Smooth muscle cell (in vitro differentiated cells): ENCODE measurements around the gene FHAD1. TPM values are rescaled to one million over a fixed set of nuclear protein-coding genes. Genes with fewer than 3 reads are reported as not detected.

Experiments
- DNase-seq: peaks from one replicate; lab custom pipeline; 2025; ENCODE audit not compliant: unreplicated experiment; lab: John Stamatoyannopoulos, UW
- H2AFZ ChIP-seq: fragments of 200-600 bp; sonication (generic); 2 replicates; pipeline ENCODE4 v1.6.0; 2016; ENCODE audit warnings: antibody characterized with exemption, low read depth, mild to moderate bottlenecking
- H3F3A ChIP-seq: fragments of 200-600 bp; sonication (generic); 2 replicates; pipeline ENCODE4 v1.6.0; 2017; ENCODE audit warnings: antibody characterized with exemption, low read depth
- H3K27ac ChIP-seq: fragments of 200-600 bp; sonication (generic); 2 replicates; pipeline ENCODE4 v1.5.1; 2016; ENCODE audit warnings: low read depth, mild to moderate bottlenecking
- H3K27me3 ChIP-seq: fragments of 200-600 bp; sonication (generic); 2 replicates; pipeline ENCODE4 v1.6.1; 2016; ENCODE audit warnings: low read depth, mild to moderate bottlenecking
- H3K36me3 ChIP-seq: fragments of 200-600 bp; sonication (generic); 2 replicates; pipeline ENCODE4 v1.5.1; 2016; ENCODE audit warnings: low read depth
- H3K4me1 ChIP-seq: fragments of 200-600 bp; sonication (generic); 2 replicates; pipeline ENCODE4 v1.5.1; 2016; ENCODE audit warnings: low read depth
- H3K4me2 ChIP-seq: fragments of 200-600 bp; sonication (generic); 2 replicates; pipeline ENCODE4 v1.6.0; 2016; ENCODE audit warnings: mild to moderate bottlenecking
- H3K4me3 ChIP-seq: fragments of 200-600 bp; sonication (generic); 2 replicates; pipeline ENCODE4 v1.5.1; 2016; ENCODE audit warnings: mild to moderate bottlenecking
- H3K79me2 ChIP-seq: fragments of 200-600 bp; sonication (generic); 2 replicates; pipeline ENCODE4 v1.6.0; 2016; ENCODE audit warnings: low read depth, mild to moderate bottlenecking
- H3K9ac ChIP-seq: fragments of 200-600 bp; sonication (generic); 2 replicates; pipeline ENCODE4 v1.6.0; 2016; ENCODE audit warnings: low read depth
- H3K9me3 ChIP-seq: fragments of 200-600 bp; sonication (generic); replicated peaks from 2 replicates; pipeline ENCODE4 v1.5.1; 2016; ENCODE audit warnings: low read depth
- H4K20me1 ChIP-seq: fragments of 200-600 bp; sonication (generic); 2 replicates; pipeline ENCODE4 v1.6.0; 2016; ENCODE audit warnings: low read depth
- WGBS: methylation state at CpG from one replicate; pipeline ENCODE4 v1.1.7; 2016; ENCODE audit warnings: low lambda C conversion rate; 5-methylcytosine and 5-hydroxymethylcytosine counted together
- polyA plus RNA-seq: library from polyadenylated mRNA; unstranded; fragments of >200 nt; fragmentation: Nextera tagmentation; extraction: Ambion mirVana; gene quantifications from 2 replicates; pipeline ENCODE4 v1.2.1, GENCODE V29; 2016
- total RNA-seq: library from RNA; depleted of rRNA; stranded (reverse); fragments of >200 nt; gene quantifications from 2 replicates; pipeline ENCODE4 v1.2.3, GENCODE V29; 2014
- TF ChIP-seq, protein P1 (sequence below): fragments of 200-600 bp; sonication (generic); IDR thresholded peaks from 2 replicates; pipeline ENCODE4 v1.5.1; 2017; ENCODE audit warnings: borderline replicate concordance, mild to moderate bottlenecking, antibody characterized with exemption; ENCODE audit not compliant: insufficient read depth, poor library complexity, severe bottlenecking

The FHAD1 gene
- total and polyA plus RNA-seq, 2 experiments from 2014 or later, result 0.33 TPM; not detected in 1

DNA sequence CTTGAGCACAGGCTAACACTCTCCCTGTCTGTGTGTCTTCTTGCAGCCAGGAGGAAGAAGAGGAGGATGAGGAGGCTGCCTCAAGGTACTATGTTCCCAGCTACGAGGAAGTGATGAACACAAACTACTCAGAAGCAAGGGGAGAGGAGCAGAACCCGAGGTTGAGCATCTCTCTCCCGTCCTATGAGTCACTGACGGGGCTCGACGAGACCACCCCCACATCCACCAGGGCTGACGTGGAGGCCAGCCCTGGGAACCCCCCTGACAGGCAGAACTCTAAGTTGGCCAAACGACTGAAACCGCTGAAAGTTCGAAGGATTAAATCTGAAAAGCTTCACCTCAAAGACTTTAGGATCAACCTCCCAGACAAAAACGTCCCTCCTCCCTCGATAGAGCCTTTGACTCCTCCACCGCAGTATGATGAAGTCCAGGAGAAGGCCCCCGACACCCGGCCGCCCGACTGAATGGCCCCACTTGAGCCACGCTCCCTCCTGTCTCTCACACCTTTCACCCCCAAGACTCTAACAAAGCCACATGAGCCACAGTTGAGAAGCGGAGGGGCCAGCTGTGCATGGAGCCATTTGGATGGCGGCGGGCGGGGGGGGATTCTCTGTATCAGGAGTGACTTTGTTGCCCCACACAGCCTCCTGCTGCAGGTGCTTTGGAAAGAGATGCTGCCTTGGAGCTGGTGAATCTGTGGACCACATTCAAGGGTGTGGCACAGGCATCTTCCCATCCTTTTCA, 27.6 kb upstream of the FHAD1 start:
- Histone ChIP-seq H2AFZ (no peak overlapping the region), H3K79me2 (no peaks in the 10 kb centered on the region), H3K4me3 (no peak overlapping the region), H3K4me2 (no peak overlapping the region), H3K27ac (no peak overlapping the region), H3K9ac (no peak overlapping the region), H3K9me3 (no peaks in the 10 kb centered on the region), H3K4me1 (peaks cover 10% of the 10 kb centered on the region), H3F3A (no peaks in the 10 kb centered on the region), H3K27me3 (no peaks in the 10 kb centered on the region), H4K20me1 (no peaks in the 10 kb centered on the region), H3K36me3 (no peaks in the 10 kb centered on the region)
- TF ChIP-seq, protein P1, sequence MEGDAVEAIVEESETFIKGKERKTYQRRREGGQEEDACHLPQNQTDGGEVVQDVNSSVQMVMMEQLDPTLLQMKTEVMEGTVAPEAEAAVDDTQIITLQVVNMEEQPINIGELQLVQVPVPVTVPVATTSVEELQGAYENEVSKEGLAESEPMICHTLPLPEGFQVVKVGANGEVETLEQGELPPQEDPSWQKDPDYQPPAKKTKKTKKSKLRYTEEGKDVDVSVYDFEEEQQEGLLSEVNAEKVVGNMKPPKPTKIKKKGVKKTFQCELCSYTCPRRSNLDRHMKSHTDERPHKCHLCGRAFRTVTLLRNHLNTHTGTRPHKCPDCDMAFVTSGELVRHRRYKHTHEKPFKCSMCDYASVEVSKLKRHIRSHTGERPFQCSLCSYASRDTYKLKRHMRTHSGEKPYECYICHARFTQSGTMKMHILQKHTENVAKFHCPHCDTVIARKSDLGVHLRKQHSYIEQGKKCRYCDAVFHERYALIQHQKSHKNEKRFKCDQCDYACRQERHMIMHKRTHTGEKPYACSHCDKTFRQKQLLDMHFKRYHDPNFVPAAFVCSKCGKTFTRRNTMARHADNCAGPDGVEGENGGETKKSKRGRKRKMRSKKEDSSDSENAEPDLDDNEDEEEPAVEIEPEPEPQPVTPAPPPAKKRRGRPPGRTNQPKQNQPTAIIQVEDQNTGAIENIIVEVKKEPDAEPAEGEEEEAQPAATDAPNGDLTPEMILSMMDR, result no peak
- WGBS, result 89% methylated on average over 22 of the region's 22 CpGs
- no peak for DNase-seq

DNA sequence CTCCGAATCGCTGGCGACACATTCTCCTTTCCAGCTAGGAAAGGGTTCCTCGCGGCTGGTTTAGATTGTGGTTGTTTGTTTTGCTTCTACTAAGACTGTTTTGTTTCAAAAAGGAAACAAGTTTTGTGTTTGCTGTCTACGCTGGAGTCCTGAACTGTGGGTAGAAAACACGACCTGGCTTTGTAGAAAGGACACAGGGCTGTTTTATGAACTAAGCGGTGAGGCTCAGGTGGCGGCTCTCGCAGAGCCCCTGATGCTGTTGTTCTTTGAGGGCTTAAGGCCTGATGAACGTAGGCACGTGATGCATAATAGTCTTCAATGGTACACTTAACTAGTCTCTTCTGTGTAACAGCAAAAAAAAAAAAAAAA, 27.0 kb upstream of the FHAD1 start:
- no peak overlapping the region for H3K4me2 ChIP-seq
- H3K4me1 ChIP-seq, result peaks cover 4% of the 10 kb centered on the region
- H3F3A ChIP-seq, result no peaks in the 10 kb centered on the region
- no peaks in the 10 kb centered on the region for H3K79me2 ChIP-seq
- 88% methylated on average over 12 of the region's 12 CpGs for WGBS
- no peak overlapping the region for H2AFZ ChIP-seq
- H3K27me3 ChIP-seq, result no peaks in the 10 kb centered on the region
- no peak overlapping the region for H3K9ac ChIP-seq
- no peaks in the 10 kb centered on the region for H3K9me3 ChIP-seq
- H3K4me3 ChIP-seq, result no peak overlapping the region
- no peak for DNase-seq
- H3K27ac ChIP-seq, result no peak overlapping the region
- TF ChIP-seq, protein P1, result no peak
- H4K20me1 ChIP-seq, result no peaks in the 10 kb centered on the region
- H3K36me3 ChIP-seq, result no peaks in the 10 kb centered on the region

GRCh38 chr1:15220825-15221431, 26.1 kb upstream of the FHAD1 start:
- no peaks in the 10 kb centered on the region for H3K4me1 ChIP-seq
- 67% methylated on average over 7 of the region's 7 CpGs for WGBS

More at GRCh38 chr1:15220825-15221431, 26.1 kb upstream of the FHAD1 start:
- H3K9ac ChIP-seq, result no peak overlapping the region
- no peak for DNase-seq
- H3K4me3 ChIP-seq, result no peak overlapping the region
- TF ChIP-seq, protein P1, result no peak
- H3K79me2 ChIP-seq, result no peaks in the 10 kb centered on the region
- H4K20me1 ChIP-seq, result no peaks in the 10 kb centered on the region
- H3K4me2 ChIP-seq, result no peak overlapping the region
- no peak overlapping the region for H2AFZ ChIP-seq
- no peaks in the 10 kb centered on the region for H3K27me3 ChIP-seq
- no peak overlapping the region for H3K27ac ChIP-seq
- no peaks in the 10 kb centered on the region for H3K36me3 ChIP-seq
- H3F3A ChIP-seq, result no peaks in the 10 kb centered on the region
- no peaks in the 10 kb centered on the region for H3K9me3 ChIP-seq
